ENCODE results near the gene STYXL2.

Gene STYXL2

DNA sequence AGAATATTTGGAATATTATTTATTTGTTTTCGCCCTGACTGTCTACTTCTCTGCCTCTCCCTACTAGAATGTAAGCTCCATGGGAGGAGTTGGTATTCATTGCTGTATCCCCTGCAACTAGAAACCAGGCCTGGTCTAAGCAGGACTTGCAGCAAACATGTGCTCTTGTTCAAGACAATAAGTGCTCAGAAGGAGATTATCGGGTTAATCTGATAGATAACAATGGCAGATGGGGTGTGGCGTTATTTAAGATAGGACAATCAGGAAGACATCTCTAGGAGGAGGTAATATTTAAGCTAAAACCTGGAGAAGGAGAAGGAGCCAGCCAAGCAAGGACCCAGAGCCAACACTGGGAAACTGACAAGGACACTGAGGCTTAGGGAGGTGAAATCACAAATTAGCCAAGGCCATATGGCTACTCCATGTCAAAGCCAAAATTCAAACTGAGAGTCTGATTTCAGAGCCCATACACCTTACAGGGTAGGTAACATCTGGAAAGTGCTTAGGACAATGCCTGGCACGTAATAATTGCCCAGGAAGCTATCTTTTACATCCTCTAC lies 41.5 kb downstream of the STYXL2 start:
- no peak for DNase-seq (ENCODE audit: low read depth in 2 of 2)

DNA sequence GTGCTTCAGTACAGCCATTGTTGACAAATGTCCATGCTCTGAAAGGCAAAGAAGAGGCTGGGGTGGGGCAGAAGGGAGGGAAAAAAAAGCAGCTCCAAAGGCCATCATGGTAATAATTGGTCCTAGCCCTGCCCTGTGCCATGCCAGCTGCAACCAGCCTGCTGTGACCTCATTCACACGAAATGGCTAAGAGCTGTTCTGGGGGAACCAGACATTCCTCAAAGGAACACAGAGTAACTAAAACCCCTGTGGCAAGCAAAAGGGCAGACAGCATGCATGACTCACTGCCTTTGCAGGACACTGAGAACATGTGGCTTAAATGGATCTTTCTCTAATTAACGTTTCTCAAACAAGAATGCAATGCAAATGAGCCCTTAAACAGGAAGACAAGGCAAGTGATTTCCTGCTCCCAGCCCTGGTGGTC lies 42.3 kb downstream of the STYXL2 start:
- no peak for DNase-seq (ENCODE audit: low read depth in 2 of 2)

DNA sequence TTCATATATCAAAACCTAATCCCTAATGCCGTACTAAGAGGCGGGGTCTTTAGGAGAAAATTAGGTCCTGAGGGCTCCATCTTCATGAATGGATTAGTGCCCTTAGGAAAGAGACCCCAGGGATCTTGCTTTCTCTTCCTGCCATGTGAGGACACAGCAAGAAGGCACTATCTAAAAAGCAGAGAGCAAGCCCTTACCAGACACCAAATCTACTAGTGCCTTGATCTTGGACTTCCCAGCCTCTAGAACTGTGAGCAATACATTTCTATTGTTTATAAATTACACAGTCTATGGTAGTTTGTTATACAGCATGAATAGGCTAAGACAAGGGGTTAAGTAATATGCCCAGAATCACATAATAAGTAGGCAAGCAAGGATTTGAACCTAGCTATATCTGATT lies 42.9 kb downstream of the STYXL2 start:
- DNase-seq (ENCODE audit: low read depth in 2 of 2), result no peak

DNA sequence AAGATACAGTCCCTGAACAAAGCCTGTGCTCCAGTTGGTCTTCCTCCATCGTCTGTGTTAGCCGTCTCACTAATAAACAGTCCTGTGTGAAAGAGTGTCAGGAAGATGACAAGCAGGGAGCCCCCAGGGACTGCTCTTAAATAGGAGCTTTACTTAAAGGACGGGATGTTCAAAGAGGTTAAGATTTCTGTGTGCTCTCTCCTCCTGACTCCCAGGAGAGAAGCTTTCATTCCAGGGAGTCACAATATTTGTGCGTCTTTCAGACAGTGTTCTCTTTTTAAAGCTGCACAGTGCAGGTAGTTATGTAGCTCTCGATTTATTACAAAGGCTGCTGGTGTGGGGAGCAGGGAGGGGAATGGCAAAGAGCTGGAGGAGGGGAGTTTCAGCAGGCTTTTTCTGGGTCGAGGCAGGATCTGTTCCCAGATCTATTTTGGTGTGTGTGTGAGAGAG lies 43.5 kb downstream of the STYXL2 start:
- no peak for DNase-seq (ENCODE audit: low read depth in 2 of 2)

DNA sequence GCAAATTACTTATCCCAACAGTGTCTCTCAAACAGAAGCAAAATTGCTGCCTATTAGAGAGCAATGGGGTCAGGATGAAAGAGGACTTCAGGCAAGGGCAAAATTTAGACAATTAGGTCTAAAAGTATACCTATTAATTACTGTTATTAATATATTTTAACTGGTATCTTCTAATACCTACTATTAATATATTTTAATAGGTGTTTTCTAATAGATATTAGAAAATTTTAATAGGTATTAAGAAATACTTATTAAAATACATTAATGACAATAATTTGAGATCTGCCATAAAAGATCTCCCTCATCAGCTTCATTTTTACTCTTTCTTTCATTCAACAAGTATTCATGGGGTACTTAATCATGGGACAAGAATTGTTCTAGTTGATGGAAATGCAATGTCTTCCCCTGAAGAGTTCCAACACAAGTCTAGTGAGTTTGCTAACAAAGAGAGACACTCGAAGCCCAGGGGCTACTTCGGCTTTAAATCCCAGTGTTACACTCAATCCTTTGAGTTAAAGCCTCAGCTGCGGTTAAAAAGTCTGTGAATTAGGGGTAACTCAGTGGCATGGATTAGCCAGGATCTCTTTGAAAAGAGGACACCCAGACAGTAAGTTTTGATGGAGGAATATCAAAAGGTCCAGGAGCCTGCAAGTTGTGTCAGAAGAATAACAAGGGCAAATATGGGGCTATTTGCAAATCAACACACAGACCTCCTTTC lies 44.1 kb downstream of the STYXL2 start:
- no peak for DNase-seq (ENCODE audit: low read depth in 2 of 2)

DNA sequence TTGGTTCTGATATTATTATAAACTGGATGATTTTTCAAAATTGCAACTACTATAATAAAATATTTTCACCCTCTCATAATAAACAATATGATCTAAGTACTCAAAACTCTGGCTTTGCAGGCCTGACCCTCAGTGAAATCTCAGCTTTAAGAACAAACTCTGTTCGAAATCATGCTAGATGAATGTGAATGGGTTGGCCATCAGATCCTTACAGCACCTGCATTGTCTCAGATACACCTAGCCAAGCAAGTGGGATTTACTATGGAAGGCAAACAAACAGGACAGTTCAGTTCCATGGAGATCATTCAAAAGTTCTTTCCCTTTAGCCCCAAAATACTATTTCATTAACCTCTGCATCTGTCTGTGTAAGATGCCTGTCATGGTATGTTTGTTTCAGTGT lies 44.8 kb downstream of the STYXL2 start:
- no peak for DNase-seq (ENCODE audit: low read depth in 2 of 2)

DNA sequence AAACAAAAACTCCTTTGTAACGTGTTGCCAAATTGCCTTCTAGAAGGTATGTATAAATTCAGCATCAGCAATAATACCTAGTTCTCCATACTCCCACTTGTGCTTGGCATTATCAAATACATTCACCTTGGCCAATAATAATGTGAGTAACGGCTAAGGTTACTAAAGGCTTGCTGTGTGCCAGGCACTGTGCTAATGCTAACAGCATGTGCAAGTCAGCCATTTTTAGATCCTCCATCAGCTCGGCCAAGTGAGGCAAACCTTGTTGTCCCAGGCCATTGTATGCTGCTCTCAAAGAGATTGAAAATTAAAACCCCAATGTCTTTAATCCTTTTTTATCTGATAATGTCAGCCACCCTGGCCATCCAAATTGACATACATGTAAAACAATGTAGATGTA lies 48.1 kb downstream of the STYXL2 start:
- DNase-seq (ENCODE audit: low read depth in 2 of 2), result no peak
